Forelimb muscle (tissue), 1 donor: ENCODE measurements around the gene CALR. TPM values are rescaled to one million over a fixed set of nuclear protein-coding genes. Genes with fewer than 3 reads are reported as not detected.
"Not testable (repeated sequence)": the region's sequence is repeated elsewhere in the genome, so short reads cannot be mapped to it uniquely, and the experiment has no call there.

Experiments
- DNase-seq: peaks from one replicate; pipeline ENCODE4 v3.0.0-alpha.2; 2013; ENCODE audit warnings: low read depth
- polyA plus RNA-seq: library from polyadenylated mRNA; unstranded; fragments of 120-200 nt; gene quantifications from one replicate; pipeline ENCODE4 v1.2.1, GENCODE V29; 2013; ENCODE audit not compliant: insufficient read length

The CALR gene
- polyA plus RNA-seq, 1 donor: 312 TPM

GRCh38 chr19:12933287-12934072 lies 4.9 kb upstream of the CALR start, which contains the start of gene FARSA:
Gene FARSA, minus strand, starts transcription at chr19:12933711. Its CDS starts 15 bp downstream, at chr19:12933696.
- DNase-seq: no peak

- no peak for DNase-seq
Measured at GRCh38 chr19:12935071-12935470, 3.3 kb upstream of the CALR start.

GRCh38 chr19:12936582-12936981 lies 1.8 kb upstream of the CALR start:
- no peak for DNase-seq

- no peak for DNase-seq
Measured at GRCh38 chr19:12937093-12937926, 1.1 kb upstream of the CALR start.

- DNase-seq: no peak
Measured at GRCh38 chr19:12938779-12939601, 581 bp downstream of the CALR start.

- DNase-seq: no peak
Measured at GRCh38 chr19:12939975-12940423, 1.6 kb downstream of the CALR start.

- DNase-seq: no peak
Measured at GRCh38 chr19:12940897-12941296, 2.5 kb downstream of the CALR start.

GRCh38 chr19:12943437-12944044 lies 5.1 kb downstream of the CALR start:
- no peak for DNase-seq

- no peak for DNase-seq
Measured at GRCh38 chr19:12944104-12944674, 5.8 kb downstream of the CALR start.

GRCh38 chr19:12945479-12946091 lies 7.2 kb downstream of the CALR start, which contains the start of gene RAD23A:
Gene RAD23A, plus strand, starts transcription at chr19:12945862. Its CDS starts 87 bp downstream, at chr19:12945949.
- DNase-seq: peak; percentile 93

- no peak for DNase-seq
Measured at GRCh38 chr19:12946092-12946721, 7.8 kb downstream of the CALR start.

GRCh38 chr19:12946731-12947496 lies 8.5 kb downstream of the CALR start:
- no peak for DNase-seq

- DNase-seq: no peak
Measured at GRCh38 chr19:12947702-12948611, 9.5 kb downstream of the CALR start.

GRCh38 chr19:12948612-12949362 lies 10.4 kb downstream of the CALR start:
- DNase-seq: no peak

- DNase-seq: no peak
Measured at GRCh38 chr19:12949363-12950283, 11.2 kb downstream of the CALR start.

- not testable (repeated sequence) for DNase-seq
Measured at GRCh38 chr19:12952050-12952449, 13.6 kb downstream of the CALR start.
